K562 (cell line): ENCODE data around the gene ADM5. TPM values are rescaled to one million over a fixed set of nuclear protein-coding genes. Genes with fewer than 3 reads are reported as not detected.

Experiments used
- microRNA-seq: library from miRNA; unstranded; fragments of <30 nt; microRNA quantifications from one replicate; pipeline ENCODE4, GENCODE V29; 2018; ENCODE audit warnings: borderline microRNAs expressed
- polyA plus RNA-seq, 8 experiments: library from polyadenylated mRNA; depleted of rRNA in 4 of 8; stranded (reverse) in 5 of 8; unstranded in 3 of 8; fragments of >200 nt; fragmentation: Nextera tagmentation in 2 of 8; fragmentation: Illumina TruSeq in 1 of 8; extraction: Ambion mirVana in 2 of 8; extraction: Trizol in 1 of 8; gene quantifications; 2 replicates each; pipeline versions ENCODE4 v1.2.1 to v1.2.3, GENCODE V29; 2011 to 2014; ENCODE audit warnings: inconsistent platforms in 1 of 8, missing spikeins in 1 of 8
- small RNA-seq: library from RNA; depleted of rRNA; stranded (forward); fragments of <200 nt; gene quantifications from one replicate; pipeline ENCODE3, GENCODE V24; 2014
- total RNA-seq, 7 experiments: library from RNA; depleted of rRNA in 6 of 7; stranded (reverse); fragments of >200 nt in 6 of 7; fragmentation: Illumina TruSeq in 2 of 7; extraction: Trizol in 2 of 7; gene quantifications; 2 replicates each; pipeline versions ENCODE4 v1.2.1 to v1.2.3, GENCODE V29; 2011 to 2021; ENCODE audit warnings: low replicate concordance in 1 of 7

ADM5 gene
- total and polyA plus RNA-seq, 9 of the 15 experiments (the other 6 are each of a cell fraction or from before 2014, with no cell fraction given): 0.13 to 8.4 (median 2.0) TPM; not detected in 1

Small RNAs within 50 kb of the gene (microRNA-seq; reads per million reads assigned to microRNA genes)
- not detected for gene MIR5088

Small RNAs within 50 kb of the gene (small RNA-seq; reads per million reads assigned to genes)
- gene MIR5088: not detected

Other genes with a start within 250 kb of the ADM5 start
Only the 7 nearest of the 28 such genes appear.
- 8.2 and 10.4 TPM in 2 replicates for gene RRAS, start 49.5 kb upstream of the ADM5 start, total RNA-seq (2014; rRNA removed)
- 1.5 and 1.7 TPM in 2 replicates for gene RRAS, start 49.5 kb upstream of the ADM5 start, total RNA-seq (2014; rRNA removed; fragmentation: Illumina TruSeq; extraction: Trizol)
- gene RRAS, start 49.5 kb upstream of the ADM5 start, total RNA-seq (2015; rRNA removed; fragmentation: Illumina TruSeq; extraction: Trizol): 3.1 and 3.7 TPM in 2 replicates
- 8.3 and 9.3 TPM in 2 replicates for gene RRAS, start 49.5 kb upstream of the ADM5 start, total RNA-seq (2021)
- gene RRAS, start 49.5 kb upstream of the ADM5 start, polyA plus RNA-seq (2011; rRNA removed): 15.4 and 16.4 TPM in 2 replicates
- gene RRAS, start 49.5 kb upstream of the ADM5 start, polyA plus RNA-seq (2014; fragmentation: Illumina TruSeq; extraction: Trizol): 8.5 and 13.9 TPM in 2 replicates
- 1 to 10 TPM in 1 of 2 experiments, under 1 TPM in 1; 0.70 to 1.3 TPM for gene RRAS, start 49.5 kb upstream of the ADM5 start, polyA plus RNA-seq (2014; fragmentation: Nextera tagmentation; extraction: Ambion mirVana)
- gene RRAS, start 49.5 kb upstream of the ADM5 start, polyA plus RNA-seq (2014; rRNA removed): 17.3 and 18.3 TPM in 2 replicates
- 12.9 and 18.0 TPM in 2 replicates for gene SCAF1, start 47.4 kb upstream of the ADM5 start, total RNA-seq (2014; rRNA removed)
- 2.5 and 2.8 TPM in 2 replicates for gene SCAF1, start 47.4 kb upstream of the ADM5 start, total RNA-seq (2014; rRNA removed; fragmentation: Illumina TruSeq; extraction: Trizol)
- gene SCAF1, start 47.4 kb upstream of the ADM5 start, total RNA-seq (2015; rRNA removed; fragmentation: Illumina TruSeq; extraction: Trizol): 4.9 and 6.0 TPM in 2 replicates
- gene SCAF1, start 47.4 kb upstream of the ADM5 start, total RNA-seq (2021): 75.5 and 79.0 TPM in 2 replicates
- 3.7 and 4.3 TPM in 2 replicates for gene SCAF1, start 47.4 kb upstream of the ADM5 start, polyA plus RNA-seq (2011; rRNA removed)
- gene SCAF1, start 47.4 kb upstream of the ADM5 start, polyA plus RNA-seq (2014; fragmentation: Illumina TruSeq; extraction: Trizol): 9.7 and 22.5 TPM in 2 replicates
- gene SCAF1, start 47.4 kb upstream of the ADM5 start, polyA plus RNA-seq (2014; fragmentation: Nextera tagmentation; extraction: Ambion mirVana): under 1 TPM; 0.20 to 0.25 TPM
- 11.4 and 14.6 TPM in 2 replicates for gene SCAF1, start 47.4 kb upstream of the ADM5 start, polyA plus RNA-seq (2014; rRNA removed)
- 113 and 160 TPM in 2 replicates for gene IRF3, start 23.7 kb upstream of the ADM5 start, total RNA-seq (2014; rRNA removed)
- gene IRF3, start 23.7 kb upstream of the ADM5 start, total RNA-seq (2014; rRNA removed; fragmentation: Illumina TruSeq; extraction: Trizol): 28.5 and 40.9 TPM in 2 replicates
- 64.0 and 65.4 TPM in 2 replicates for gene IRF3, start 23.7 kb upstream of the ADM5 start, total RNA-seq (2015; rRNA removed; fragmentation: Illumina TruSeq; extraction: Trizol)
- gene IRF3, start 23.7 kb upstream of the ADM5 start, total RNA-seq (2021): 125 and 132 TPM in 2 replicates
- gene IRF3, start 23.7 kb upstream of the ADM5 start, polyA plus RNA-seq (2011; rRNA removed): 54.5 and 66.4 TPM in 2 replicates
- gene IRF3, start 23.7 kb upstream of the ADM5 start, polyA plus RNA-seq (2014; fragmentation: Illumina TruSeq; extraction: Trizol): 118 and 119 TPM in 2 replicates
- 10 to 100 TPM in 1 of 2 experiments, 1 to 10 TPM in 1; 7.5 to 11.6 TPM for gene IRF3, start 23.7 kb upstream of the ADM5 start, polyA plus RNA-seq (2014; fragmentation: Nextera tagmentation; extraction: Ambion mirVana)
- gene IRF3, start 23.7 kb upstream of the ADM5 start, polyA plus RNA-seq (2014; rRNA removed): 118 and 145 TPM in 2 replicates
- 128 and 169 TPM in 2 replicates for gene BCL2L12, start 23.7 kb upstream of the ADM5 start, total RNA-seq (2014; rRNA removed)
- 17.0 and 18.8 TPM in 2 replicates for gene BCL2L12, start 23.7 kb upstream of the ADM5 start, total RNA-seq (2014; rRNA removed; fragmentation: Illumina TruSeq; extraction: Trizol)
- 26.5 and 29.4 TPM in 2 replicates for gene BCL2L12, start 23.7 kb upstream of the ADM5 start, total RNA-seq (2015; rRNA removed; fragmentation: Illumina TruSeq; extraction: Trizol)
- gene BCL2L12, start 23.7 kb upstream of the ADM5 start, total RNA-seq (2021): 183 and 185 TPM in 2 replicates
- 81.2 and 95.3 TPM in 2 replicates for gene BCL2L12, start 23.7 kb upstream of the ADM5 start, polyA plus RNA-seq (2011; rRNA removed)
- 85.6 and 184 TPM in 2 replicates for gene BCL2L12, start 23.7 kb upstream of the ADM5 start, polyA plus RNA-seq (2014; fragmentation: Illumina TruSeq; extraction: Trizol)
- 1 to 10 TPM; 7.4 to 7.5 TPM for gene BCL2L12, start 23.7 kb upstream of the ADM5 start, polyA plus RNA-seq (2014; fragmentation: Nextera tagmentation; extraction: Ambion mirVana)
- 263 and 282 TPM in 2 replicates for gene BCL2L12, start 23.7 kb upstream of the ADM5 start, polyA plus RNA-seq (2014; rRNA removed)
- 371 and 483 TPM in 2 replicates for gene PRMT1, start 12.3 kb upstream of the ADM5 start, total RNA-seq (2014; rRNA removed)
- 132 and 169 TPM in 2 replicates for gene PRMT1, start 12.3 kb upstream of the ADM5 start, total RNA-seq (2014; rRNA removed; fragmentation: Illumina TruSeq; extraction: Trizol)
- gene PRMT1, start 12.3 kb upstream of the ADM5 start, total RNA-seq (2015; rRNA removed; fragmentation: Illumina TruSeq; extraction: Trizol): 326 and 337 TPM in 2 replicates
- 324 and 326 TPM in 2 replicates for gene PRMT1, start 12.3 kb upstream of the ADM5 start, total RNA-seq (2021)
- gene PRMT1, start 12.3 kb upstream of the ADM5 start, polyA plus RNA-seq (2011; rRNA removed): 407 and 436 TPM in 2 replicates
- gene PRMT1, start 12.3 kb upstream of the ADM5 start, polyA plus RNA-seq (2014; fragmentation: Illumina TruSeq; extraction: Trizol): 446 and 465 TPM in 2 replicates
- 10 to 100 TPM; 13.3 to 74.0 TPM for gene PRMT1, start 12.3 kb upstream of the ADM5 start, polyA plus RNA-seq (2014; fragmentation: Nextera tagmentation; extraction: Ambion mirVana)
- gene PRMT1, start 12.3 kb upstream of the ADM5 start, polyA plus RNA-seq (2014; rRNA removed): 464 and 510 TPM in 2 replicates
- 2.5 and 2.7 TPM in 2 replicates for gene CPT1C, start 1.5 kb downstream of the ADM5 start, total RNA-seq (2014; rRNA removed)
- gene CPT1C, start 1.5 kb downstream of the ADM5 start, total RNA-seq (2014; rRNA removed; fragmentation: Illumina TruSeq; extraction: Trizol): 1.9 and 3.0 TPM in 2 replicates
- 2.1 and 2.8 TPM in 2 replicates for gene CPT1C, start 1.5 kb downstream of the ADM5 start, total RNA-seq (2015; rRNA removed; fragmentation: Illumina TruSeq; extraction: Trizol)
- gene CPT1C, start 1.5 kb downstream of the ADM5 start, total RNA-seq (2021): 3.1 and 4.4 TPM in 2 replicates
- gene CPT1C, start 1.5 kb downstream of the ADM5 start, polyA plus RNA-seq (2011; rRNA removed): 1.9 and 3.6 TPM in 2 replicates
- 4.8 and 5.1 TPM in 2 replicates for gene CPT1C, start 1.5 kb downstream of the ADM5 start, polyA plus RNA-seq (2014; fragmentation: Illumina TruSeq; extraction: Trizol)
- 10 to 100 TPM; 11.5 to 12.3 TPM for gene CPT1C, start 1.5 kb downstream of the ADM5 start, polyA plus RNA-seq (2014; fragmentation: Nextera tagmentation; extraction: Ambion mirVana)
- gene CPT1C, start 1.5 kb downstream of the ADM5 start, polyA plus RNA-seq (2014; rRNA removed): 2.1 and 4.0 TPM in 2 replicates
- 3.3 and 4.5 TPM in 2 replicates for gene TSKS, start 73.7 kb downstream of the ADM5 start, total RNA-seq (2014; rRNA removed)
- 0.64 and 0.80 TPM in 2 replicates for gene TSKS, start 73.7 kb downstream of the ADM5 start, total RNA-seq (2014; rRNA removed; fragmentation: Illumina TruSeq; extraction: Trizol)
- 1.2 and 1.3 TPM in 2 replicates for gene TSKS, start 73.7 kb downstream of the ADM5 start, total RNA-seq (2015; rRNA removed; fragmentation: Illumina TruSeq; extraction: Trizol)
- 2.3 and 2.4 TPM in 2 replicates for gene TSKS, start 73.7 kb downstream of the ADM5 start, total RNA-seq (2021)
- 0.75 and 1.4 TPM in 2 replicates for gene TSKS, start 73.7 kb downstream of the ADM5 start, polyA plus RNA-seq (2011; rRNA removed)
- gene TSKS, start 73.7 kb downstream of the ADM5 start, polyA plus RNA-seq (2014; fragmentation: Illumina TruSeq; extraction: Trizol): 0.70 and 1.2 TPM in 2 replicates
- under 1 TPM; 0.14 to 0.35 TPM for gene TSKS, start 73.7 kb downstream of the ADM5 start, polyA plus RNA-seq (2014; fragmentation: Nextera tagmentation; extraction: Ambion mirVana)
- gene TSKS, start 73.7 kb downstream of the ADM5 start, polyA plus RNA-seq (2014; rRNA removed): 1.9 and 2.2 TPM in 2 replicates